Measurements from ENCODE around the gene FBXO10. TPM values are rescaled to one million over a fixed set of nuclear protein-coding genes. Genes with fewer than 3 reads are reported as not detected.

The FBXO10 gene
- total RNA-seq, 4 donors from 2014 or later: 49.8 to 62.2 (median 53.5) TPM

DNA sequence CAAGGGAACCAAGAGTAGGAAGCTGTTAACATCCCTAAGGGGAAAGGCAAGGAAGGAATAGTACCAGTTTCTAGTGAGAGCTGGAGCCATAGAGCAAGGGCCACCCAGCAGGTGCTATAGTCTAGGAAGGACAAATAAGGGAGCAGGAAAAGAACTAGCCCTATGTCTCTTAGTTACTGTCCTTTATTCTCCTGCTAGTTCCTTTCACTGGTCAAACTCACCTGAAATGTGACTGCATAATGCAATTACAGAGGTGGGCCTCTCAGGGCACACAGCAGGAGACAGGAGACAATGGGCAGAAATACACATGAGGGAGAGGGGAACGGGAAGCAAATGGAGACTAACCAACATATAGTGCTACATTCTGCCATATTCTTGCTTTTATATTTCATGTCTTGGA is 47.9 kb upstream of the FBXO10 start:
- H3K27me3 ChIP-seq: no peaks in the 10 kb centered on the region
- no peak for TF ChIP-seq POLR2A (IDR thresholded peaks at IDR 0.05)
- TF ChIP-seq, protein P1, sequence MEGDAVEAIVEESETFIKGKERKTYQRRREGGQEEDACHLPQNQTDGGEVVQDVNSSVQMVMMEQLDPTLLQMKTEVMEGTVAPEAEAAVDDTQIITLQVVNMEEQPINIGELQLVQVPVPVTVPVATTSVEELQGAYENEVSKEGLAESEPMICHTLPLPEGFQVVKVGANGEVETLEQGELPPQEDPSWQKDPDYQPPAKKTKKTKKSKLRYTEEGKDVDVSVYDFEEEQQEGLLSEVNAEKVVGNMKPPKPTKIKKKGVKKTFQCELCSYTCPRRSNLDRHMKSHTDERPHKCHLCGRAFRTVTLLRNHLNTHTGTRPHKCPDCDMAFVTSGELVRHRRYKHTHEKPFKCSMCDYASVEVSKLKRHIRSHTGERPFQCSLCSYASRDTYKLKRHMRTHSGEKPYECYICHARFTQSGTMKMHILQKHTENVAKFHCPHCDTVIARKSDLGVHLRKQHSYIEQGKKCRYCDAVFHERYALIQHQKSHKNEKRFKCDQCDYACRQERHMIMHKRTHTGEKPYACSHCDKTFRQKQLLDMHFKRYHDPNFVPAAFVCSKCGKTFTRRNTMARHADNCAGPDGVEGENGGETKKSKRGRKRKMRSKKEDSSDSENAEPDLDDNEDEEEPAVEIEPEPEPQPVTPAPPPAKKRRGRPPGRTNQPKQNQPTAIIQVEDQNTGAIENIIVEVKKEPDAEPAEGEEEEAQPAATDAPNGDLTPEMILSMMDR (IDR thresholded peaks at IDR 0.05 in 4 of 5, conservative IDR thresholded peaks at IDR 0.05 in 1 of 5): no peak
- intact Hi-C loops (cut with DNase I; ENCODE audit: low total_unique reads): no loop called here
- H3K4me3 ChIP-seq: no peak overlapping the region
- in situ Hi-C loops (cut with MboI; ENCODE audit: low sequenced_read_pairs in 4 of 4): no loop called here
- H3K4me1 ChIP-seq: no peaks in the 10 kb centered on the region
- no peak for DNase-seq
- H3K9me3 ChIP-seq: no peaks in the 10 kb centered on the region
- no peak overlapping the region for H3K27ac ChIP-seq
- no peaks in the 10 kb centered on the region for H3K36me3 ChIP-seq
- ATAC-seq: no peak

DNA sequence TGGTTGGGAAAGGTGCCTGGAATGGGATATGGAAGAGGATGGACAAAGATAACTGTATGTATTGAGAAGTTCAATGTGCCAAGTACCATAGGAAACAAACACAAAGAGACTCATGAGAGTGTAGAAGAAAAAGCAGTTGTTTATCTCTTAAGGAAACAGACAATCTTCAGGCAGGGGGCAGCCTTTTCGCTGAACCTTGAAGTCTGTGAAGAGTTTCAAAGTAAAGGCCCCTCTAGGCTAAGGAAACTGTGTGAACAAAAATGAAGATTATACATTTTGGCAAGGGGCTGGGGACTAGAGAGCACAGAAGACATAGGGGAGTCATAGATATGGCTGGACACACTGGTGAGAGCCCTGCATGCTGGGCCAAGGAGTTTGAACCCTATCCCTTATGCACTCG is 47.1 kb upstream of the FBXO10 start:
- Histone ChIP-seq H3K4me1 (no peaks in the 10 kb centered on the region), H3K27ac (no peak overlapping the region), H3K4me3 (no peak overlapping the region), H3K27me3 (no peaks in the 10 kb centered on the region), H3K36me3 (no peaks in the 10 kb centered on the region), H3K9me3 (no peaks in the 10 kb centered on the region)
- no peak for TF ChIP-seq POLR2A (IDR thresholded peaks at IDR 0.05)
- TF ChIP-seq, protein P1 (IDR thresholded peaks at IDR 0.05 in 4 of 5, conservative IDR thresholded peaks at IDR 0.05 in 1 of 5): no peak
- intact Hi-C loops (cut with DNase I; ENCODE audit: low total_unique reads) (no loop called here), in situ Hi-C loops (cut with MboI; ENCODE audit: low sequenced_read_pairs in 4 of 4) (no loop called here)
- ATAC-seq (no peak), DNase-seq (no peak)

DNA sequence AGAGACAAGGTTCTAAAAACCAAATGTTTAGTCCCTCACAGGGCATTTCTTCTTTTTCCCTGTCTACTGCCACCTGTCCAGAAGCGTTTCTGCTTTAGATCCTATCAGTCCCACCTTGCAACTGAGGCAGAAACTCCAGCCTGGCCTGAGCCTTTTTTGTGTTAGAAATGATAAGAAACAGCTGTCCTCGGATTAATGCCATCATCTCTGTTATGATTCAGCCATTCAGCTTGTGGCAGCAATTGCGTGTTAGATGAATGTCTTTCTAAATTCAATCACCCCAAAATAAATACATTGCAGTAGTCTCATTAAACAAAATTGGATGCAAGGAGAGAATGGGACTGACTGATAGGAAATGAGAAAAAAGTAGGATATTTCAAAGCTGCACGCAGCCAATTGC is 46.3 kb upstream of the FBXO10 start:
- Histone ChIP-seq H3K36me3 (no peaks in the 10 kb centered on the region), H3K27me3 (no peaks in the 10 kb centered on the region), H3K27ac (no peak overlapping the region), H3K4me1 (no peaks in the 10 kb centered on the region), H3K9me3 (no peaks in the 10 kb centered on the region), H3K4me3 (no peak overlapping the region)
- DNase-seq (no peak), ATAC-seq (no peak)
- intact Hi-C loops (cut with DNase I; ENCODE audit: low total_unique reads): no loop called here
- TF ChIP-seq POLR2A (IDR thresholded peaks at IDR 0.05): no peak
- TF ChIP-seq, protein P1 (IDR thresholded peaks at IDR 0.05 in 4 of 5, conservative IDR thresholded peaks at IDR 0.05 in 1 of 5): no peak
- in situ Hi-C loops (cut with MboI; ENCODE audit: low sequenced_read_pairs in 4 of 4): no loop called here

DNA sequence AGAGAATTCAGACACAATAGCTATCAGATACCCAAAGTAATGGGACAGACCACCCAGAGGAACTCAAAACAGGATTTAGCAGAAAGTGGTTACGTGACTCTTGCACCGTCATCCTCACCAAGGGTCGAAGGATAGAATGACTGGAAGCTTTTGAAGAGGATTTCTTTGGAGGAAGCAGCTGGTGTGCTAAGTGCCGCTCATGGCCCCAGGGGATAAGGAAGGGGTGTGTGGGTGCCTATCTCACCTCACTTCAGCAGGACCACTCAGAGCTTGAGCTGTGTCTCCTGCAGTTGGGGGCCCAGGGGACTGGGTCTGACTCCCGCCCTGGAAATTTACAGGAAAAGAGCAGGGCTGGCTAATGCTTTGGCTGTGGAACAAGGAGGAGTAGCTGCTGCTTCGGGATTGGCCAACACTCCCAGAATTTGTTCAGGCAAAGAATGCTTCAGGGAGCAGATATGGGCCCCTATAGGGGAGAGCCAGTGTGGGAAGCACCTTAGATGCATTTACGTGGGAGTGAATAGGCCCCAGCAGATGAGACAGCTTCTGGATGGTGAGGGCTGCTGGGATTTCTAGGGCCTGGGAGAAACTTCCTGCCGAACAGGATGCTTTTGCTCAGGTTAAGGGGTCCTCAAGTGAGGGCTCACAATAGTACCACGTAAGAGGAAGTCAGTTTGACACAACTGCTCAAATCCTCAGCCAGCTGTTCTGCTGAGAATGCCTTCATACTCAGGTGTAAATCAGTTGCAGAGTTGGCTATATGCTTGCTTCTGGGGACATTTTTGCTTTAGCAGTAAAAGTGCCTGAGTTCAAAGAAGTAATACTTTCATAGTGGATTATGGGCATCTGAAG is 45.3 kb upstream of the FBXO10 start:
- H3K27me3 ChIP-seq: no peaks in the 10 kb centered on the region
- no peak overlapping the region for H3K27ac ChIP-seq
- in situ Hi-C loops (cut with MboI; ENCODE audit: low sequenced_read_pairs in 4 of 4) (no loop called here), intact Hi-C loops (cut with DNase I; ENCODE audit: low total_unique reads) (no loop called here)
- TF ChIP-seq, protein P1 (IDR thresholded peaks at IDR 0.05 in 4 of 5, conservative IDR thresholded peaks at IDR 0.05 in 1 of 5): no peak
- no peak for TF ChIP-seq POLR2A (IDR thresholded peaks at IDR 0.05)
- H3K9me3 ChIP-seq: no peaks in the 10 kb centered on the region
- no peaks in the 10 kb centered on the region for H3K4me1 ChIP-seq
- ATAC-seq: no peak
- H3K36me3 ChIP-seq: no peaks in the 10 kb centered on the region
- DNase-seq: no peak
- no peak overlapping the region for H3K4me3 ChIP-seq

Measured in gastrocnemius medialis (tissue), 4 donors.